ENCODE measurements around the gene CLSTN2.

The CLSTN2 gene

DNA sequence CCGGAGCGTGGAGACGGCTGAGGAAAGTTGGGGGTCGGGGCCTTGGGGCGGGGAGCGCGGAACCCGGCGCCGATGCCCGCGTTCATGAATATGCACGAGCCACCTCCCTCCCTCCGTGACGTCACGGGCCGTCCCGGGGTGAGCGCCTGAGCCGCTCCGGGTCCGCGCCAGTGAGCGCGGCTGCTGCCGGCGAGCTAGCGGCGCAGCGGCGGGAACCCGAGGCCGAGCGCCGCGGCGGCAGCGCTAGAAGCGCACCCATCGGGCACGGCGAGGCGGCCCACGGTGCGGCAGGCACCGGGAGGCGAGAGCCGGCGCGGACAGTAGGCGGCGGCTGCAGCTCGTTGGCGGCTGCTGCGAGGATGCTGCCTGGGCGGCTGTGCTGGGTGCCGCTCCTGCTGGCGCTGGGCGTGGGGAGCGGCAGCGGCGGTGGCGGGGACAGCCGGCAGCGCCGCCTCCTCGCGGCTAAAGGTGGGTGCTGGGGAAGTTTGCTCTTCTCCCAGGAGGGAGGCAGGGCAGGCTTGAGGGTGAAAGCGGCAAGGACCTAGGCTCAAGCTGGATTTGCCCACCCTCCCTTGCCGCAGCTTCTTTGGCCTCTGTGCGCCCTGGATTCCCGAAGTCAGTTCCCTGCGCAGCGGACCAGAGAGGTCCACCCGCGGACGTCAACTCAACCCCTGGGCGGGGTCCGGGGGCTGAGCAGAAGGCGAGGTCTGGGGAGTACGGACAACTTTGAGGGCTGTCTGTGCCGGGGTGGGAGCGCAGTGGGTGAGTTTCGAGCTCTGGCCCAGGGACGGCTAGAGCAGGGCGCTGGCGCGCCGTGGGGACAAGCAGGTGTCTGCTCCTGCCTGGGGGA is at the start of gene CLSTN2:
Gene CLSTN2, plus strand, starts transcription at position 170 of the 850 bp plus-strand sequence.
- DNase-seq, result peak; percentile 93

DNA sequence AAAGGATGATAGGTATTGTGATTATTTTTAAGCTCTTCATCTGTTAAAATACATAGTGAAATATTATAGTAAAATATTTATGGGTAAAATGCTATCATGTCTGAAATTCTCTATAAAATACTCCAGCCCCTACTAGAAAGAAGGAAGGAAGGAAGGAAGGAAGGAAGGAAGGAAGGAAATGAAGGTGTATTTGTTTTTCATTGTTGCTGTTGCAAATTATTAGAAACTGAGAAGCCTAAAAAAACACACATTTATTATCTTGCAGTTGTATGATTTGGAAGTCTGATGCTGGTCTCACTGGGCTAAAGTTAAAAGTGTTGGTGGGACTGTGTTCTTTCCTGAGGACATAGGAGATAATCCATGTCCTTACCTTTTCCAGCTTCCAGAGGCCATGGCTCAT is 47.6 kb upstream of the CLSTN2 start:
- DNase-seq, result no peak

DNA sequence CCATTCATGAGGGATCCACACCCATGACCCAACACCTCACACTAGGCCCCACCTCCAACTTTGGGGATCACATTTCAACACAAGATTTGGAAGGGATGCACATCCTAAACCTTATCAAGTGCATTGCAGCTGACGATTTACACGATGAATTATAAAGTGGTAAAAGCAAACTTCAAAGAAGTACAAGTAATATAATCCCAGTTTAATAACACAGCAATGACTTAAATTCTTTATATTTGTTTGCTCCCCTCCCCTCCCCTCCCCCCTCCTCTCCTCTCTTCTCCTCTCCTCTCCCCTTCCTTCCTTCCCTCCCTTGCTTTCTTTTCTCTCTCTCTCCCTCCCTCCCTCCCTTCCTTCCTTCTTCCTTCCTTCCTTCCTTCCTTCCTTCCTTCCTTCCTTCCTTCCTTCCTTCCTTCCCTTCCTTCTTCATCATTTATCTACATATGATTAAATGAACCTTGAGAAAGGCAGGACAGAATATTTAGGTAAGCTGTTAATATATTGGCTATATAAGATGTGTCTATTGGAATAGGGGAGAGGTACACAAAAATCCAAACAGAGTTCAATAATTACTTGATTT is 46.3 kb upstream of the CLSTN2 start:
- no peak for DNase-seq

DNA sequence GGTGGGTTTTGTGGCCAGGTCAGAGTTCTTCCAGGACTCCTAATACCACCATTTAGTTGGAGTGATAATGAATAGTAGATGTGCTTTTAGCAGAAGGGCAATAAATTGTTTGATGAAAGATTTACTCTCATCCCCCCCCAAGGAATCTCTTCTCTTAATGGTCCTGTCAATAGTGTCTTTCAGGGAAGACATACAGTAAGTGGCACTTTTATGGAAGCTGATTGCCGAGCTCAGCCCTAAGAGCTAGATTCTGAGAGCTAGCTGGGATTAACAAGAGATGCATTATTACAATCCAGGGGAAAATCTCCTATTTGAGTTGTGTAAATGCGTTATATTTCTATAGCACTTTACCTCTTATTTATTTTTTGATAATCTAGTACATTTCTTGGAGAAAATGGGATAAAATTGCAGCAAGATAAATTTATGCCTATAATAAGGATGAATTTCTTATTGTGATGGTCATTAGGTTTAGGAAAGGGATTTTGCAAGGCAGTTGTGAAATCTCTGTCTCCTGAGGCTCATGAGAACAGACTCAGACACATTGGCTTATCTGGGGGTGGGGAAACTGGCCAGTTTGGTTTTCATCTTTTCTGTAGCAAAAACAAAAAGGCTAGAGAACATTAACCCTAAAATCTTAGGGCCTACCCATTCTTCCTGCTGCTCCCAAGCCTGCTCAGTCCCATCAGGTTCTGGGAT is 41.6 kb upstream of the CLSTN2 start:
- no peak for DNase-seq

DNA sequence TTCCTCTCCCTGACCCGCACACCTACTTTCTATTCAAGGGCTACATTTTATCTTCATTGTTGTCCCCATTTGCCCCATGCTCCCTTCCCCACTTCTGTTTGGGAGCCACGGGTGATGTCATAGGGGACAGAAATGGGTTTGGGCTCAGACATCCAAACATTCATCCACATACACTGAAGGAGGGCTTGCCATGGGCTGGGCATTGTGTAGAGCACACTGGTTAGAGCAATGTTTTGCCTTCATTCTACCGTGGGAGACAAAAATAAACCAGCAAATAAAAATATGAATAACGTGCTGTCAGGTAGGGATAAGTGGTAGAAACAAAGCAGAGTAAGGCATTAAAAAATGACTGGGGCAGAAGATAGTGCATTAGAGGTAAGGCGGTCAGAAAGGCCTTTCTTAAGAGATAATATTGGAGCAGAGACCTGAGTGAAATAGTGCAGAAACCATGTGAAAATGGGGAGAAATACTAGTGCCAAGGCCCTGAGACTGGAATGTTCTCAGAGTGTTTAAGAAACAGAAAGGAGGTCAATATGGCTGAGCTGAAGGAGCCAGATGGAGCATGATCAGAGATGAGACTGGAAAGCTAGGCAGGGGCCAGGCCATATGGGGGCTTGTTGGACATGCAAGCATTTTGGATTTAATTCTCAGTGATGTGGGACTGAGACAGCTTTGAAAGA is 40.9 kb upstream of the CLSTN2 start:
- no peak for DNase-seq

DNA sequence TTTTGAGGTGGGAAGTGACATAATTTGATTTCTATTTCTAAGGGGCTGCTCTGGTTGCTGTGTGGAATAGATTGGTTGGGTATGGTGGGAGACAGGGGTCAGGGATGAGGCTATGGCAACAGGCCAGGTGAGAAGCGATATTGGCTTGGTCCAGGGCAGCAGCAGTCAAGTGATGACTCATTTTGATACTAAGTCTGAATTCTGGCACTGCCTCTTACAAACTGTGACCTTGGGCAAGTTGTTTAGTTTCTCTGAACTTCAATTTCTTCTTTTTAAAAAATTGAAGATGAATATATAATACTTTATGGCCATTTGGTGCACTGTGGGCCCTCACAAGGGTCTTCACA is 40.4 kb upstream of the CLSTN2 start:
- no peak for DNase-seq

DNA sequence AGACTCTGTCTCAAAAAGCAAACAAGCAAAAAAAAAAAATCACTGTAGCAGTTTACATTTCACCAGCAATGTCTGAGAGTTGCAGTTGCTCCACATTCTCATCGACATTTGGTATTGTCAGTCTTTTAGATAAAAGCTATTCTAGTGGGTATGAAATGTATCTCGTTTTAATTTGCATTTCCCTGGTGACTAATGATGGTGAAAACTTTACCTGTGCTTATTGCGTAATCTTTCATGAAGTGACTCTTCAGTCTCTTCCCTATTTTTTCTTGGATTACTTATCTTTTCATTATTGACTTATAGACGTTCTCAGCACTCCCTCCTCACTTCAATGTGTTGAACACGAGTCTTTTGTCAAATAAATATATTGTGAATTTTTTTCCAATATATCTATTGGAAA is 37.2 kb upstream of the CLSTN2 start:
- DNase-seq, result no peak

DNA sequence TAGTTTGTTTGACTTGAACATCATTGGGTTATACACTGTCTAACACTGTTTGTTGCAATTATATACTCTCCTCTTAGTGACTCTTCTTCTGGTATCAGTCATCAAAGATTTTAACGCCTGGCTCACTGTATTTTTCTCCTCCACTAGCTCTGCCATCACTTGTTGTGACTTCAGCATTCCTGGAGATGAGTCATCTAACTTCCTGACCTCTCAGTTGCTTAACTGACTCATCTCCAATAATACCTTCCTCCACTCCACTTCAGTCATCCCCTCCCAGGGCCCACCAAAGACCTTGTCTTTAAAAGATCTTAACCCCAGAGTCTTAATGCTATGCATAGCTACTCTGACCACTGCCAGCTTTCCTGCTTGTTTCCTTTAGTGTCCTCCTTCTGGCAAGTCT is 28.6 kb upstream of the CLSTN2 start:
- no peak for DNase-seq

DNA sequence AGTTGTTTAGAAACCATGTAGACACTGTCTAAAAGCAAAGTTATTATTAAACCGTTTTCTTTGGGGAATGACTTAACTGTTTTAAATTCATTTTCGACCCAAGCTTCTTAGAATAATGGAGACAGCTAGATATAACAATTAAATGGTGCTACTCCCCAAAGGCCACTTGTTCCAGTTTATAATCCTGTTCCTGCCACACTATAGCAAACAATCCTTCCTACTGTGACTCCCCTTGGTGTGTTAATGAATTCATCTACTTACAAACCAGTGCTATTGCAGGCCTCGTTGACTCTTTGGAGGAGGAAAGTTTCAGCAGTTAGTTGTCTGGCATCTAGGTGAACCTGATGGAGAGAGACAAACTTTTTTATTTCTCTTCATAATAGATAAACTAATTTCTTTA is 25.2 kb upstream of the CLSTN2 start:
- DNase-seq, result no peak

DNA sequence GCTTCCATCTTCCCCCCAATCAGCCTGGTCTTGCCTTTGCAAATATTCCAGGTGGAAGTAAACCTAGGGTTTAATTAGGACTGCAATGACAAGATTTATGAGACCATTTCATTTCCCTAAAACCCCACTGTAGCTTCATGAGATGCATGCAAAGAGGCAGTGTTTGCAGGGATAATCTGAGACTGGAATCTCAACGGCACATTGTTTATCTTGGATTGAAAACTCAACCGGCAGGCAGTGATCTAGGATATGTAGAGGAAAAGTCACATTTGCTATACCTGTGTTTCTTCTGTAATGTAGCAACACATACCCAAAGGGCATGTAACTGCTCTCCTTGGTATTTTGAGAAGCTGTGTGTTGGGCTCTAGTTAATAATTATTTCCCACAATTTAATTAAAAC is 18.7 kb upstream of the CLSTN2 start:
- no peak for DNase-seq

DNA sequence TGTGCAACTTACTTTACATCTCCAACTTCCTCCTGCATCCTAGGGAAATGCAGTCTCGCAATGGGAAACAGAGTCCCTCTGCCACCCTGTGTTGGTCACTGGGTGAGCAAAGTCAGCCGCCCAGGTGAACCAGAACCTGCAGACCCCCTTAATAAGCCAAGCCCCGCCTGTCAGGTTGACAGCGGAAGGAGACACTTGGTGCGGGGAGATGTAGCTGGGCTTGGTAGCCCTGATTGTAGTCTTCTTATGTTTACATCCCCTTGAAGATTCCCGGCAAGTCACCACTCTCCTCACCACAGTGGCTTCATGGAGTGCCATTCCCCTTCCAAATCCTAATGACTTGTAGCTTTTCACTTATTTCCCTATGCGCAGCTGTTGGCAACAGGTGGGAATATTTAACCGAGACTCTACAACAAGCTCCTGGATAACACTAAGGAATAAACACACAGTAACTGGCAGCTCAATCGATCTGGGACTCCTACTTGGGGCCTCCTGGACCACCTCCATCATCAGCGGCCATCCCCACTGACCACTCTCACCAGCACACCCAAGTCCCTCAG is 17.7 kb upstream of the CLSTN2 start:
- no peak for DNase-seq

DNA sequence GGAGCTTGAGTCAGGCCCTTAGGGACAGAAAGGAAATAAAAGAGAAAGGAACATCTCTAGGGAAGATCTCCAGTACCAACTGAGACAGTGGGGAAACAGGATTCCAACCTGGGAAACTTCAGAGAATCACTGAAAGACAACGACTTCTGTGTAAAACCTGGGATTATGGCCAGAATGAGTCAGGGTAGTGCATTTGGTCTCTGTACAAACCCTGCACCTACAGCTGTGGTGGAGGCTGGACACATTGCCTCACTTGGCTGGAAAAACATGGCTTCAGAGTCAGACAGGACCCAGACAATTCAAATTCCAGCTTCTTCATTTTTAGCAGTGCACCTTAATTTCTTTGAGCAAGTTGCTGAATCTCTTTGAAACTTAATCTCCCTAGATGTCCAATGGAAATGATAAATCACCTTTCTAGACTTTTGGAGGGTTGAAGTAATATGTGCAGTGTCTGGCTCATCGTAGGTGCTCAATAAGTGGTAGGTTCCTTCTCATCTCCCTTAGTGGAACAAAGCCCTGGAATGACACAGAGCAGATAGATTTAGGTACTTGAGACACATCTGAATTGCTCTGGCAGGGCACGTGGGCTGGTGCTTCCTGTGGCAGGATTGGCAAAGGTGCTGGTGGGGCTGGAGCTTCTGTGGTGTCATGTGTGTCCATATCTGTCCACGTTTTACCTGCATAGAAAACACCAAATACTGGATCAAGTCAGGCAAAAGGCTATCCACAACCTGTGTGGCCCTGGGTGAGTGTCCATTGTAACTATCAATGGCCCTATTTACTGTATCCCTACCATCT is 6.1 kb upstream of the CLSTN2 start:
- DNase-seq, result no peak

DNA sequence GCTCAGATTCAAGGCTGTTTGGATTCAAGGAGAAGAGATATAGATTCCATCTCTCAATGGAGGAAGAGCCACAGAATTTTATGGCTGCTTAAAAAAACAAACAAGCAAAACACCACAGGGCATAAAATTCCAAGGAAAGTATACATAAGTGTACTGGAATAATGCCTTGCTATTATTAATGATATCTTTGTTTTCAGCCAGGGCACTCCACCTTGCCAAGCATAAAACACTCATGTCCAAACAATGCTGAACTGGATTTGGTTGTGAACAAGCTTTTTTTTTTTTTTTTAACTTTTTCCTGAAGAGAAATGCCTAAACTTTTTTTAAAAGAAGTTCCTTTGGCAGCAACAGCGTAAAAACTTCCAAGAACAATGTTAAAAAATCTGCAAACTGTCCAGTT is 4.8 kb upstream of the CLSTN2 start:
- no peak for DNase-seq

DNA sequence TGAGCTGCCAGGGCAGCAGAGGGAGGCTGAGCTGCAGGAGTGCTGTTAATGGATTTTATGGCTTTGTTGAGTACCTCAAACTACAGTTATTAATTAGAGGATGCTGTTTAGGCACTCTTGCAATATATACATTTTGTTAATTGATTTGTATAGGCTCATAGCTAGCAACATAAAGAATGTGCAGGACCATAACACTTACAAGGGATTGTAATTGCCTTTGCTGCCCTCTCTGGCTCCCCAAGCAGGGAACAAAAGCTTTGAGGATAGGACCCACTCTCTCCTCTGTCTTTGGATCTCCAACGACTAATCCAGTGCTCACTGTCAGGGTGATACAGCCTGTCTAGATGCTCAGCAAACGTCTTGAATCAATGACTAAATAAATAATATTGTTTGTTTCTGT is 1.2 kb upstream of the CLSTN2 start:
- peak; percentile 44 for DNase-seq

DNA sequence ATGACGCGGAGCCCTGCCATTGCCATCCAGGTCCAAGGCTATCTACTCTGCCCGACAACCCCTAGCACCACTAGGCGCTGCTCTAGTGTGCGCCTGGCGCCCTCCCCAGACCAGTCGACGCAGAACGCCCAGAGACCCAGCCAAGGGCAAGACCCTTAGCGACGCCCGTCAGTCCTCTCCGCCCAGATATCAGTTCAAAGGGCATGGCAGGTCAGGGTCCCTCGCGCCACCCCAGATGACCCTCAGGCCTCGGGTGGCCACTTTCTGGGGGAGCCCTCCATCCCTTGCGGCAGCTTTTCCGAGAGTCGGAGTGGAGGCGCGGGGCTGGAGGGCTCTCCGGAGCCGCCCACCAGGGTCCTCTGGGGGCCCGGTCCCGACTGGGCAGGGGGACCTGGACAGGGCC is 371 bp upstream of the CLSTN2 start:
- peak; percentile 92 for DNase-seq

DNA sequence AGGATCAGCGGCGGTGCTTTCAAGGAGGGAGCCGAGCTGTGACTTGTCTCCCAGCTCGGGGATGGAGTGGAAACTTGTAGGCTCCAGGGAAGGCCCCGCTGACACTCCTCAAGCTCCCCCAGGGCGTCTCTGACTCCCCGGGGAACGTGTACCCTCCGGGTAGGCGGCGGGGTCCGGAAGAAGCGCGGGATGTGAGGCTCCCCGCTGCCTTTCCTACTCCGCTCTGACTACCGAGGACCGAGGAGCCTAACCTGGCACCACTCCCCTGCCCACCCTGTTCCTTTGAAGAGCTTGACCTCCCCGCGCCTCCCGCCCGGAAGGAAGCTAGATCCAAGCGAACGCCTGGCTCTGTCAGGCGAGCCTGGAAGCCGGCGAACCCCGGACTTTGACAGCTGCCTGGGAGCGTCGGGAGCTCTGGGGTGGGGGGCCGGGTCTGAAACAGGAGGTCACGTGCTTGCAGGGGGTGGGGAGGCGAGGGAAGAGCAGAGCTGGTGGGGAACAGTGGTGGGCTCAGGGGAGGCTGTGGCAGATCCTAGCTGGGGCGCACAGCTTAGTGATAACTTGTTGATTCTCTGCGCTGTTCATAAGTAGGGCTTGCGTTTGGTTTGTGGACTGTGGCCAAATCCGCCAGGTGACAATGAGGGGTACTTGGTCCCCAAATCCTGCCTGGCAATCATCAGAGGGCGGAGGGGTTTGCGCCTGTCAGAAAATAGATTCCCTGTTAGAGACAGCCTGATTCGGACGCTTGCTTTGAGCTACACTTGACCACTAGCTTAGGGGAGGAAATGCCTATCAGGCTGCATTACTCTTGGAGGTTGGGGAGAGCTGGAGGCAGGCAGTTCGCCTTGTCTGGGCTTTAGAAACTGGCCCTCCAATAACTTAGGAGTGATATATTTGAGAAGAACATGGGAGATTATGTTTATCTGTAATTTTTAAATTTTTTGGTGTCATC is 1.2 kb downstream of the CLSTN2 start:
- DNase-seq, result peak; percentile 72

DNA sequence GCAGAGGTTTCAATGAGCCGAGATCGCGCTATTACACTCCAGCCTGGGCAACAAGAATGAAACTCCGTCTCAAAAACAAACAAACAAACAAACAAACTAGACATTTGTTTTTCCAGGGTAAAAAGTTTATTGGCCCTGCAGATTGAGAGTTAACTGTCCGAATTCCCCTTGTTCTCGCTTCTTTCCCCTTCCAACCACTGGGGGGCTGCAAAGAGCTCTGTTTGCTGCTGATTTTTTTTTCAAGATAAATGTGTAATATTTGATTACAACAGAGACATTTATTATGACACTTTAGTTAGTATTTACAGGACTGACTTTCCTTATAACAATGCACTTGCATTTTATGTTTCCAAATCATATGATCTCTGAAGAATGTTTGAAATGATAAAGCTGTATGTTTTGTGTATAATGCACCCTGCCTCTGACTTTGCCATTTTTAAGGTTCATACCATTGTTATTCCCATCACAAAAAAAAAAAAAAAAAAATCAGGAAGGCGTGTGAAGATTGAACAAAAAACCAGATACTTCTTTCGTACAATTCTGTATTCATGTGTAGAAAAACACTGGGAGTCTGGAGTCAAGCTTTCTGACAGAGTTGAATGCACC is 2.8 kb downstream of the CLSTN2 start:
- DNase-seq, result peak; percentile 88

DNA sequence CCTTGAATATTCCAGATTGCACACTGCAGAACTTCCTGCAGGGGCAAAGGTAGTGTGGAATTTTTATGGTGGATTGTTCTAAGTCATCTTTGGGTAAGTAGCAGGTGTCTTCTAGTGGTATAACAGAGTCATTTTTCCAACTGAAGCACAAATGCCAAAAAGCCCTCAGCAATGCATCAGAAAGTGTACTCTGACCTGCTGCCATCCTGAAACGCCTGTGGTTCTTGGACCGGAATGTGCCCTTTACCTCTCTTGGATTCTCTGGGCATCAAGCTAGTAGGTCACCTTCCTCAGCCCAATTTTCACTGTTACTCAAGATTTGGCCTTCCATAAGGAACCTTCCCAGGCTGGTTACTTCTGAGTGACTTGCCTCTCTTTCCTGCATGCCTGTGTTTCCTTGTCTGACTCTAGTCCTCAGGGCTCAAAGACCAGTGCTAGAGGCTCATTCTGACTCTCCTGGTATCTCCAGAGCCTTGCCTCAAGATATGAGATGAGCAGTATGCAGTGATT is 4.8 kb downstream of the CLSTN2 start:
- no peak for DNase-seq

DNA sequence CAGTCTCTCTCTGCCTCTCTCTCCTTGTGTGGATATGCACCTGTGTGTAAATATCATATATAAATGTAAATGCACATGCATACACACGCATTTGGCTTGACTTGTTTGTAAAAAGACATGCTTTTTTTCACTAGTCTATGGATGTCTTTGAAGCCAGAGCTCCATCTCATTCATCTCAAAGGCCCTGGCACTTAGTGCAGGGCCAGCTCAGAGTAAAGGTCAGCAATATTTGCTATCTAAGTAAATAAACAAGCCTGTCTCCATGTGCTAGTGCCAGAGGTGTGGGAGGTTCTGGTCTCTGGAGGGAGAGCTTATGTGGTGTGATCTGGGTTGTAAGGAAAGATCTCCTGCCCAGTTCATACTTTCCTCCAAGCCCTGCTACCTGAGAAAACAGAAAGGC is 5.6 kb downstream of the CLSTN2 start:
- no peak for DNase-seq

DNA sequence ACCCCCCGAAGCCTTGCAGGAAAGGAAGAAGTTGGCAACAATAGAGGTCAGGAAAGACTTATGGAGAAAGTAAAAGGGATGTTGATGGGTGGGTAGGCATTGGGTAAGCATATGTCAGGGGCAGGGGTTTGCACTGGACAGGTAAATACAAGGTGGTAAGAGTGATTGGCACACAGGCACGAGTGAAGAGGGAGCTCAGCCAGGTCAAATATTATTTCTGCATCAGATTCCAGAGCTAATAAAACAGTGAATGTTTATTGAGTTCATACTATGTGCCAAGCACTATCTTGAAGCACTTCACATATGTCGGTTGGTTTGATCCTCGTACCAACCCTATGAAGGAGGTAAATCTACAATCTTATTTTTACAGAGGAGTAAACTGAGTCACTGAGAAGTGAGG is 6.6 kb downstream of the CLSTN2 start:
- no peak for DNase-seq
